Peyer's patch (tissue), 4 donors: Measurements from ENCODE around the gene KREMEN1.

ENCODE experiments used
- CTCF ChIP-seq, 6 experiments: fragments of 450-650 bp in 4 of 6; fragments of 200-600 bp in 2 of 6; sonication (generic) in 1 of 6; IDR thresholded peaks; one replicate each; pipeline ENCODE4 v1.5.1; 2017 to 2019; ENCODE audit warnings: antibody characterized with exemption in 6 of 6, mild to moderate bottlenecking in 3 of 6, moderate library complexity in 1 of 6
- POLR2A ChIP-seq, 2 donors: fragments of 450-650 bp; IDR thresholded peaks; one replicate each; pipeline ENCODE4 v1.5.1; 2017; ENCODE audit warnings: antibody characterized with exemption in 2 of 2, mild to moderate bottlenecking in 2 of 2, moderate library complexity in 2 of 2

GRCh38 chr22:29103121-29103520 lies 30.3 kb downstream of the KREMEN1 start:
- TF ChIP-seq CTCF (IDR thresholded peaks at IDR 0.05) (no peak), POLR2A (IDR thresholded peaks at IDR 0.05) (no peak)
